Stimulated activated effector memory CD8-positive, alpha-beta T cell treated with anti-CD3 and anti-CD28 coated beads, Interleukin-12 subunit alpha, Interleukin-12 subunit beta, amount 100 ng/mL, for 72 hours (primary cell): Measurements from ENCODE around the gene DNASE1L2.
"Not testable (repeated sequence)": the region's sequence is repeated elsewhere in the genome, so short reads cannot be mapped to it uniquely, and the experiment has no call there.

Experiments
- ATAC-seq: fragments of 150-1000 bp; cut with Tn5 transposase; 2 replicates; pipeline ENCODE4 v1.10.0; 2021
- DNase-seq, 2 donors: peaks; one replicate each; pipeline ENCODE4 v3.0.0; 2021 to 2022; ENCODE audit warnings: low spot score in 2 of 2
- H3K27ac Mint-ChIP-seq: one replicate; pipeline ENCODE4 v1.8.0; 2022; ENCODE audit warnings: mild to moderate bottlenecking, mixed read lengths
- H3K36me3 Mint-ChIP-seq: one replicate; pipeline ENCODE4 v1.8.0; 2022; ENCODE audit warnings: mild to moderate bottlenecking, mixed read lengths
- H3K4me1 Mint-ChIP-seq: one replicate; pipeline ENCODE4 v1.8.0; 2022; ENCODE audit warnings: mixed read lengths
- H3K4me3 Mint-ChIP-seq: one replicate; pipeline ENCODE4 v1.8.0; 2022; ENCODE audit warnings: mild to moderate bottlenecking, mixed read lengths
- H3K9me3 Mint-ChIP-seq: one replicate; pipeline ENCODE4 v1.8.0; 2022; ENCODE audit warnings: mixed read lengths

The DNASE1L2 gene

GRCh38 chr16:2256531-2257140, 20.4 kb downstream of the DNASE1L2 start:
- no peak overlapping the region for H3K4me3 Mint-ChIP-seq
- no peaks in the 10 kb centered on the region for H3K4me1 Mint-ChIP-seq
- no peaks in the 10 kb centered on the region for H3K9me3 Mint-ChIP-seq
- ATAC-seq (no peak), DNase-seq (no peak)
- H3K36me3 Mint-ChIP-seq: peaks cover 100% of the 10 kb centered on the region
- peak overlapping the region; percentile 77 for H3K27ac Mint-ChIP-seq

GRCh38 chr16:2257726-2258125, 21.5 kb downstream of the DNASE1L2 start:
- Mint-ChIP-seq H3K4me3 (no peak overlapping the region), H3K27ac (no peak overlapping the region), H3K4me1 (peaks cover 3% of the 10 kb centered on the region), H3K9me3 (no peaks in the 10 kb centered on the region), H3K36me3 (peaks cover 100% of the 10 kb centered on the region)
- ATAC-seq: no peak
- no peak for DNase-seq

DNA sequence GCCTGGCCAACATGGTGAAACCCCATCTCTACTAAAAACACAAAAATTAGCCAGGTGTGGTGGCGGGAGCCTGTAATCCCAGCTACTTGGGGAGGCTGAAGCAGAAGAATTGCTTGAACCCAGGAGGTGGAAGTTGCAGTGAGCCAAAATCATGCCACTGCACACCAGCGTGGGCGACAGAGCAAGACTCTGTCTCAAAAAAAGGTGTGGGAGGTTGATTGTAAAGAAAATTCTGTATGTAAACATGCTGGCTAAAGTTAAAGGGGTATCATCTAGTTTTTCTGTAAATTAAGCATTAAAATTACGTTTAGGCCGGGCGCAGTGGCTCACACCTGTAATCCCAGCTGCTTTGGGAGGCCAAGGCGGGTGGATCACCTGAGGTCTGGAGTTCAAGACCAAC, 22.3 kb downstream of the DNASE1L2 start:
- DNase-seq, H3K4me3 Mint-ChIP-seq, H3K27ac Mint-ChIP-seq, ATAC-seq, H3K9me3 Mint-ChIP-seq: not testable (repeated sequence)
- Mint-ChIP-seq H3K4me1 (peaks cover 10% of the 10 kb centered on the region), H3K36me3 (peaks cover 100% of the 10 kb centered on the region)

DNA sequence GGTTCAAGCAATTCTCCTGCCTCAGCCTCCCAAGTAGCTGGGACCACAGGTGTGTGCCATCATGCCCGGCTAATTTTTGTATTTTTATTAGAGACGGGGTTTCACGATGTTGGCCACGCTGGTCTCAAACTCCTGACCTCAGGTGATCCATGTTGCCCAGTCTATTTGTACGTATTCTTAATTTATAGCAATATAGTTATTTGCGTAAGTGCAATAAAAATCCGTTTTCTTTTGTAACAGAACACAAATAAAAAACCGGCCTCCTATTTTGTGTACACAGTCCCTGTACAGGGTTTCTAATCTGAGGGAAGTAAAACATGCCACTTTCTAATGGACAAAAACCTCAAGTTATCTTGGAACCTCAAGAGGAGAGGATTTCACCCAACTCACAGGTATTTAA, 24.0 kb downstream of the DNASE1L2 start:
- Mint-ChIP-seq H3K9me3 (no peaks in the 10 kb centered on the region), H3K4me1 (peaks cover 21% of the 10 kb centered on the region), H3K27ac (no peak overlapping the region), H3K4me3 (no peak overlapping the region), H3K36me3 (peaks cover 100% of the 10 kb centered on the region)
- ATAC-seq (no peak), DNase-seq (no peak)

GRCh38 chr16:2263026-2263425, 26.8 kb downstream of the DNASE1L2 start:
- not testable (repeated sequence) for DNase-seq, H3K9me3 Mint-ChIP-seq, ATAC-seq, H3K27ac Mint-ChIP-seq, H3K4me3 Mint-ChIP-seq
- H3K4me1 Mint-ChIP-seq: peaks cover 35% of the 10 kb centered on the region
- peaks cover 100% of the 10 kb centered on the region for H3K36me3 Mint-ChIP-seq

- Mint-ChIP-seq H3K36me3 (peaks cover 67% of the 10 kb centered on the region), H3K4me3 (peak overlapping the region; percentile 91), H3K4me1 (peaks cover 43% of the 10 kb centered on the region), H3K27ac (peak overlapping the region; percentile 99)
- not testable (repeated sequence) for DNase-seq, ATAC-seq, H3K9me3 Mint-ChIP-seq
Observed at GRCh38 chr16:2266887-2267286, 30.6 kb downstream of the DNASE1L2 start.

GRCh38 chr16:2267505-2267912, 31.3 kb downstream of the DNASE1L2 start:
- H3K27ac Mint-ChIP-seq: peak overlapping the region; percentile 99
- H3K4me1 Mint-ChIP-seq: peaks cover 42% of the 10 kb centered on the region
- DNase-seq, H3K9me3 Mint-ChIP-seq: not testable (repeated sequence)
- ATAC-seq: peak; percentile 75
- H3K4me3 Mint-ChIP-seq: peak overlapping the region; percentile 91
- H3K36me3 Mint-ChIP-seq: peaks cover 60% of the 10 kb centered on the region

GRCh38 chr16:2267913-2268666, 31.8 kb downstream of the DNASE1L2 start, which contains the start of gene RNPS1:
Gene RNPS1, minus strand, starts transcription at chr16:2268126. Its CDS starts 3,483 bp downstream, at chr16:2264643.
- Mint-ChIP-seq H3K9me3 (no peaks in the 10 kb centered on the region), H3K4me1 (peaks cover 36% of the 10 kb centered on the region), H3K36me3 (peaks cover 55% of the 10 kb centered on the region)

GRCh38 chr16:2270070-2270462, 33.8 kb downstream of the DNASE1L2 start:
- Mint-ChIP-seq H3K36me3 (peaks cover 35% of the 10 kb centered on the region), H3K4me3 (peak overlapping the region; percentile 91), H3K4me1 (peaks cover 23% of the 10 kb centered on the region), H3K9me3 (no peaks in the 10 kb centered on the region), H3K27ac (no peak overlapping the region)
- ATAC-seq (no peak), DNase-seq (no peak)

More at GRCh38 chr16:2267913-2268666, 31.8 kb downstream of the DNASE1L2 start, which contains the start of gene RNPS1:
- DNase-seq (peak; percentile 98 to 99), ATAC-seq (peak; percentile 91)
- H3K27ac Mint-ChIP-seq: peak within 1 kb of the TSS; percentile 99
- H3K4me3 Mint-ChIP-seq: peak within 1 kb of the TSS; percentile 91

DNA sequence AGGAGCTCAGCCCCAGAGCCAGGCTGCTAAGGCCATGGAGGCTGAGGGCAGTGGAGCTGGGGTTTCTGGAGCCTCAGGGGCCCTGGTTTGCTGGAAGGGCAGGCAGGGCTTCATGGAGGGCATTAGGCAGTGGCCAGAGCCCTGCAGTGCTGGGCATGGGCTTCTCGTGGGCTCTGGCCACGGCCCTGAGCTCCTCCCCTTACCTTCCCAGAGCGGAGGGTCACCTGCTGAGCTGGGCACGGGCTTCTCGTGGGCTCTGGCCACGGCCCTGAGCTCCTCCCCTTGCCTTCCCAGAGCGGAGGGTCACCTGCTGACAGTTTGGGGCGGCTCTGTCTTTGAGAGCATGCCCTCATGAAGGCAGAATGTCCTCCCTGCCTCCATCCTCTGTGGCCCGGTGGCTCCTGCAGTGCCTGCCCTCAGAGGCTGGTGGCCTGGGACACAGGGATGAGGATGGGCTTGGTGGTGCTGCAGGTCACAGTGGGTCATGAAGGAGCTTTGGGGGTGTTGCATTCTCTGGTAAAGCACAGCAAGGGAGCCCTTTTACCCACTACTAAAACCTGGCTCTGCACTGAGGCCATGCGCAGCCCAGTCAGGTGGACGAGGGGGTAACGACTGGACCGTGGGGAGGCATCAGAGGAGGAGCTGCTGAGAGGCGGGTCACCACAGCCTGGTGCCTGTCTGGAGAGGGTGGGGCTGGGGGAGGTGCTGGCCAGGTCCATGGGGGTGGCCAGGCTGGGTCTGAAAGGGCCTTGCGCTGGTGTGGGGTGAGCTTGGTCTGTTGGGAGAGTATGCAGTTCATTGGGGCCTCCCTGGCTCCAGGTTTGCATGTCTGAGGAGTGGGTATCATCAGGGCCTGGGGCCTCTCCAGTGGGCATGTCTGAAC, 34.6 kb downstream of the DNASE1L2 start:
- H3K4me1 Mint-ChIP-seq: peaks cover 20% of the 10 kb centered on the region
- H3K27ac Mint-ChIP-seq: no peak overlapping the region
- H3K4me3 Mint-ChIP-seq: no peak overlapping the region
- no peak for ATAC-seq
- H3K9me3 Mint-ChIP-seq: no peaks in the 10 kb centered on the region
- H3K36me3 Mint-ChIP-seq: peaks cover 27% of the 10 kb centered on the region
- DNase-seq: no peak

GRCh38 chr16:2271848-2272461, 35.7 kb downstream of the DNASE1L2 start:
- DNase-seq (no peak), ATAC-seq (no peak)
- Mint-ChIP-seq H3K9me3 (no peaks in the 10 kb centered on the region), H3K4me1 (peaks cover 9% of the 10 kb centered on the region), H3K4me3 (no peak overlapping the region), H3K27ac (no peak overlapping the region), H3K36me3 (peaks cover 16% of the 10 kb centered on the region)

DNA sequence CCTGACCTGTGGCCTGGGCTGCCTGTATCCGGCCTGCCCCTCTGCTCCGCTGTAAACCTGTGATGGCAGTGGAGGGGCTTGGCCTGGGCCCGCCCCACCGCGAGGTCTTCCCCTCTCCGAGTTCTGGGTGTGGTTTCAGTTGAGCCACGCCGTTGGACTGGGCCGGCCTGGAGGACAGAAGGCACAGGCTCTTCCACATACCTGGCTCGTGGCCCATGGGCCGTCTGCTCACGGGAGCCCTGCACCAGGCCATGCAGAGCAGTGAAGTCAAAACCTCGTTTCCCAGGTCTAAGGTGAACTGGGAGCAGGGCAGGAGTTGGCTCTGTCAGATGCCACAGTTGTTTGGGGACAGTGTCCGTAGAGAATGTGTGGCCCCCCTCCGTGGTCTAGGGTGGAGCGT, 37.2 kb downstream of the DNASE1L2 start:
- Mint-ChIP-seq H3K27ac (no peak overlapping the region), H3K4me1 (peaks cover 8% of the 10 kb centered on the region), H3K36me3 (peaks cover under 1% of the 10 kb centered on the region), H3K4me3 (no peak overlapping the region), H3K9me3 (no peaks in the 10 kb centered on the region)
- DNase-seq (no peak), ATAC-seq (no peak)

- Mint-ChIP-seq H3K9me3 (no peaks in the 10 kb centered on the region), H3K4me1 (peaks cover 8% of the 10 kb centered on the region), H3K4me3 (no peak overlapping the region), H3K27ac (no peak overlapping the region), H3K36me3 (no peaks in the 10 kb centered on the region)
- no peak for DNase-seq
- ATAC-seq: no peak
Observed at GRCh38 chr16:2273931-2274330, 37.7 kb downstream of the DNASE1L2 start.

DNA sequence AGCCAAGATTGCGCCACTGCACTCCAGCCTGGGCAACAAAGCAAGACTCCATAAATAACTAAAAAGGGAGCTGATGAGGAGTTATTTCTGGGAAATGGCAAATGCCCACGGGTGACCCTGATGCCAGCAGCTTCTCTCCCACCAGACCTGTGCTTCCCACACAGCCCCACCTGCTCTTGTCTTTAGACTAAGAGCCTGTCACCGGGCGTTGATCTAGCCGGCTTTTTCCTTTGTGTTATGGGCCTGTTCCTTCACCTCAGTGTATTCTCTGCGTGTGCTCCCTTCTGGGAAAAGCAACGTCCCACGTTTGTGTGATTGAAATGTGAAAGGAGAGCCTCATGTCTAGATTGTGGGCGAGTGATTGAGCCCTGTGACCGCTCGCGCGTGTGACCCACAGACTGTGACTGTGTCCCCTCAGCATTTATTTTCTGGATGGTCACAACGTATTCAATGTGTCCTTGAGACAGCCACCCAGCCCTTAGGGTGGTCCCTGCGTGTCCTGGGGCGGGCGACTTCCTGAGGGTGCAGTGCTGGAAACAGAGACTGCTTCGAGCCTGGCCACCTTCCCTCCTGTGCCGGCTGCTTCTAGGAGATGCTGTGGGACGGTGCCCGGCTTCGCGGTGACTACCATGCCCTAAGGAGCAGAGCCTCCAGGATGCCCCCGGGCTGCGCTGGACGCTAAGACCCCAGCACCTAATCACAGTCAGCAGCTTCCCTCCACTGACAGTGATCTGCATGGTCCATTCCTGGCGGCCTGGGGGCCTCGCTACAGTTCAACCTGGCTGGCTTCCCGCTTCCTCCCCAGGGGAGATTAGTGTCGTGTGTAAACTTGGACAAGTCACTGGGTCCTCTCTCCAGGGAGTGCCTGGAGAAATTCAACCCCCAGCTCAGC, 39.5 kb downstream of the DNASE1L2 start:
- H3K27ac Mint-ChIP-seq: no peak overlapping the region
- H3K4me1 Mint-ChIP-seq: no peaks in the 10 kb centered on the region
- H3K4me3 Mint-ChIP-seq: no peak overlapping the region
- no peaks in the 10 kb centered on the region for H3K36me3 Mint-ChIP-seq
- no peak for DNase-seq
- no peaks in the 10 kb centered on the region for H3K9me3 Mint-ChIP-seq
- no peak for ATAC-seq
